VCaP (cell line): ENCODE data around the gene MORC2.

Experiments
- H3K27ac ChIP-seq: fragments of 450-650 bp; 2 replicates; pipeline ENCODE4 v1.5.1; 2017
- TF ChIP-seq, protein P1 (sequence below): fragments of 450-650 bp; conservative IDR thresholded peaks from 2 replicates; pipeline ENCODE4 v1.5.1; 2017; ENCODE audit warnings: mild to moderate bottlenecking, moderate library complexity

Gene MORC2

GRCh38 chr22:30970356-30970746 lies 1.8 kb upstream of the MORC2 start:
- TF ChIP-seq, protein P1, sequence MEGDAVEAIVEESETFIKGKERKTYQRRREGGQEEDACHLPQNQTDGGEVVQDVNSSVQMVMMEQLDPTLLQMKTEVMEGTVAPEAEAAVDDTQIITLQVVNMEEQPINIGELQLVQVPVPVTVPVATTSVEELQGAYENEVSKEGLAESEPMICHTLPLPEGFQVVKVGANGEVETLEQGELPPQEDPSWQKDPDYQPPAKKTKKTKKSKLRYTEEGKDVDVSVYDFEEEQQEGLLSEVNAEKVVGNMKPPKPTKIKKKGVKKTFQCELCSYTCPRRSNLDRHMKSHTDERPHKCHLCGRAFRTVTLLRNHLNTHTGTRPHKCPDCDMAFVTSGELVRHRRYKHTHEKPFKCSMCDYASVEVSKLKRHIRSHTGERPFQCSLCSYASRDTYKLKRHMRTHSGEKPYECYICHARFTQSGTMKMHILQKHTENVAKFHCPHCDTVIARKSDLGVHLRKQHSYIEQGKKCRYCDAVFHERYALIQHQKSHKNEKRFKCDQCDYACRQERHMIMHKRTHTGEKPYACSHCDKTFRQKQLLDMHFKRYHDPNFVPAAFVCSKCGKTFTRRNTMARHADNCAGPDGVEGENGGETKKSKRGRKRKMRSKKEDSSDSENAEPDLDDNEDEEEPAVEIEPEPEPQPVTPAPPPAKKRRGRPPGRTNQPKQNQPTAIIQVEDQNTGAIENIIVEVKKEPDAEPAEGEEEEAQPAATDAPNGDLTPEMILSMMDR, result no peak
- peak overlapping the region; percentile 98 for H3K27ac ChIP-seq

DNA sequence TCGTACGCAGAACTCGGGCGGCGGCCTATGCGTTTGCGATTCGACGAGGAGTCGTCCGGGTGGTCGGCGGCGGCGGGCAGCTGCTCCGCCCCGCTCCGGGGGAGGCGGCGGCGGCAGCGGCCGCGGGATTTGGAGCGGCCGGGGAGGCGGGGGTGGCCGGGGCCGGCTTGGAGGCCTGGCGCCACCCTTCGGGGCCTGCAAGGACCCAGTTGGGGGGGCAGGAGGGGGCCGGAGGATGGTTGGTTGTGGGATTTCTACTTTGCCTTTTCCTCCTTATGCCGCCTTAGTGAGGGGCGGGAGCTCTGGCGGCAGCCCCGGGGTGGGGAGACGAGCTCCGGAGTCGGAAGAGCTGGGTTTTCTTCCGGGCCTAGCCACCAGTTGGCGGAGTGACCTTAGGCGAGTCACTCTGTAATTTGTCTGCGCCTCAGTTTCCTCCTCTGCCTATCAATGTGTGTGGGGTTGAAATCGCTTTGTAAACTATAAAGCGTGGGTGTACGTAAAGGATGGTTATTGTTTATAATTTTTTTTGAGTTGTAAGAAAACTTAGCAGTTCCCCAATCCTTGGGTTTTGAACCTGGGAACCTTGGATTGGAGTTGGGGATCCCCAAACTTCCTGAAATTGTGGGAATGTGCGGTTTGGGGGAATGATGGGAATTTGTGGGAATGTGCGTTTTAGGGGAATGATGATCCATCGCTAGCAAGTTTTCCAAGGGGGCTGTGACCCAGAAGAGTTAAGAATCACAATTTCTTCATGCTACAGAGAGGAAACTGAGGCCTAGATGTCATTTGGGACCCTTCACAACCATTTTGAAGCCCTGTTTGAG lies 1.2 kb upstream of the MORC2 start:
- TF ChIP-seq, protein P1, result no peak
- peak overlapping the region; percentile 98 for H3K27ac ChIP-seq

DNA sequence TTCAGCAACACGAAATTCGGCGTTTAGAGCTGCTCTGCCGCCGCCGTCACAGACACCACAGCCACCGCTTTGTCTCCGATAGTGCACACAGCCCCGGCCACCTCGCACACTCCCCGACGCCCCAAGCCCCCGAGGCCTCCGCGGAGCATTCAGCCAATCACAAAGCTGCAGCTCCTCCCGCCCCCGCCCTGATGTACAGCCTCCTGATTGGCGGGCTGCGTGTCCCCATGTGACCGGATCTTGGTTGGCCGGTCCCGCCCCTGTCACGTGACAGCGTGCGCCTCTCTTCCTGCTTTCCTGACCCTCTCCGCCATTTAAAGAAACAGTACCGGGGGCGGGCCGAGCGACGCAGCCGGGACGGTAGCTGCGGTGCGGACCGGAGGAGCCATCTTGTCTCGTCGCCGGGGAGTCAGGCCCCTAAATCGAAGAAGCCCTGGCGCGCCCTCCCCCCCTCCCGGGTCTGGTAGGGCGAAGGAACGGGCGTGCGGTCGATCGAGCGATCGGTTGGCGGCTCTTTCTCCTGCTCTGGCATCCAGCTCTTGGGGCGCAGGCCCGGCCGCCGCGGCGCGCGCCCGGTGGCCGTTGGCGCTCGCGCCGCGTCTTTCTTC lies 454 bp upstream of the MORC2 start, which contains the start of gene TUG1:
Gene TUG1 (plus strand): TSS at position 342 of the 608 bp plus-strand sequence.
- peak within 1 kb of the TSS; percentile 98 for H3K27ac ChIP-seq
- TF ChIP-seq, protein P1, result no peak

GRCh38 chr22:30964858-30965257 lies 3.7 kb downstream of the MORC2 start:
- H3K27ac ChIP-seq, result no peak overlapping the region
- TF ChIP-seq, protein P1, result no peak

DNA sequence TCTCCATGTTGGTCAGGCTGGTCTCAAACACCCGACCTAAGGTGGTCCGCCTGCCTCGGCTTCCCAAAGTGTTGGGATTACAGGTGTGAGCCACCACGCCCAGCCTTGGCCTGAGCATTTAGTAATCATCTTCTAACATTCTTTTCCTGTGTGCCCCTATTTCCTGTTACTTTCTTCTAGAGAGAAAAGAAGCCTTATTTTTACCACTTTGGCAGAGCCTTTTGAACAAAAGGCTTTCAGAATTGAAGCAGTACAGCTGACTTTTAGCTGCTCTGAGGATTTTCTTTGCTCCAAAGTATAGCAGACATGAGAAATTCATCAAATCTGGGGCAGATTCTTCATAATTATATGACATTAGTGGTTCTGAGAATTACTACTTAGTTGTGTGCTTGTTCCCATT lies 13.4 kb downstream of the MORC2 start:
- H3K27ac ChIP-seq, result no peak overlapping the region
- TF ChIP-seq, protein P1, result no peak

- no peak overlapping the region for H3K27ac ChIP-seq
- TF ChIP-seq, protein P1, result no peak
These were observed 15.4 kb downstream of the MORC2 start for GRCh38 chr22:30953206-30953605.

DNA sequence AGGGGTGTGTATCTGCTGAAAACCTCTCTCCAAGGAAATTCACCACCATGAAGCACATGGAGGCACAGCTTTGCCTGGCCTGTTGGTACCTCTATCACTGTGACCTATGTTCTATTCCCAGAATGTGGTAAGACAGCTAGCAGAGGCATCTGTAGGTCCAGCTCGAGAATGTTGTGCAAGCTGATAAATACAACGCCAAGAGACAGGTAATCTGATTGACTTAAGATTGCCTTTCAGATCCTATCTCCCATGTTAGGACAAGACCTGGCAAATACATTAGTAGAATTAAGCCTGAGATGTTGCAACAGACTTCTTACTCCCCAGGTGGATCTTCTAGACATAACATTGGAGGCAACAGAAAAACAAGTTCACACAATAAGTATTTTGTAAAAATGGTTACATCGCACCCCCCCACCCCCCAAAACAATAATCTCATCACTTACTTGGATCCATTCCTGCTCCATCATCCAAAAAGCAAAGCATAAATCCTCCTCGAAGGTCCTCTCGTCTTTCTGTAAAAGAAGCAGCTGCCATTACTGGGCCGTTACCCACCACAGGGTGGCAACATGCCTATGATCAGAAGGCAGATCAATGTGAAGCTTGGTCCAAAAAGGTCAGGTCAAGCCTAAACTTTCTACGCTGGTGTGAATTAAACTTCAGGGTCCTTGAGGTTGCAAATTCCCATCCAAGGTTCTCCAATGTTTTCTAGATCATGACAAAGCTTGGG lies 18.5 kb downstream of the MORC2 start:
- no peak overlapping the region for H3K27ac ChIP-seq
- TF ChIP-seq, protein P1, result no peak
